Dermis blood vessel endothelial cell (primary cell): ENCODE data around the gene SH3BP5. TPM values are rescaled to one million over a fixed set of nuclear protein-coding genes. Genes with fewer than 3 reads are reported as not detected.
A peak's percentile ranks its signal among the peaks of the same experiment; 100 is the strongest.

ENCODE experiments used
- DNase-seq: peaks from one replicate; pipeline ENCODE4 v3.0.0; 2010
- total RNA-seq: library from RNA; depleted of rRNA; stranded (reverse); fragments of >200 nt; gene quantifications from 2 replicates; pipeline ENCODE4 v1.2.3, GENCODE V29; 2014

The SH3BP5 gene
- total RNA-seq, 1 donor from 2014 or later: 145 TPM

GRCh38 chr3:15325228-15325627 lies 7.2 kb downstream of the SH3BP5 start:
- DNase-seq: peak; percentile 57

GRCh38 chr3:15324379-15324808 lies 8.0 kb downstream of the SH3BP5 start:
- DNase-seq: no peak

GRCh38 chr3:15323063-15323462 lies 9.3 kb downstream of the SH3BP5 start:
- DNase-seq: no peak

- DNase-seq: no peak
These were observed 11.0 kb downstream of the SH3BP5 start for GRCh38 chr3:15321349-15321748.

- no peak for DNase-seq
These were observed 12.8 kb downstream of the SH3BP5 start for GRCh38 chr3:15319575-15319974.

GRCh38 chr3:15319136-15319535 lies 13.2 kb downstream of the SH3BP5 start:
- no peak for DNase-seq

- no peak for DNase-seq
These were observed 13.7 kb downstream of the SH3BP5 start for GRCh38 chr3:15318661-15319060.

- DNase-seq: no peak
These were observed 15.4 kb downstream of the SH3BP5 start for GRCh38 chr3:15316998-15317435.

GRCh38 chr3:15315003-15315402 lies 17.4 kb downstream of the SH3BP5 start:
- no peak for DNase-seq

GRCh38 chr3:15314276-15314675 lies 18.1 kb downstream of the SH3BP5 start:
- no peak for DNase-seq

- DNase-seq: no peak
These were observed 18.9 kb downstream of the SH3BP5 start for GRCh38 chr3:15313461-15313860.

- no peak for DNase-seq
These were observed 19.8 kb downstream of the SH3BP5 start for GRCh38 chr3:15312550-15312949.

GRCh38 chr3:15310491-15311370 lies 21.7 kb downstream of the SH3BP5 start:
- DNase-seq: peak; percentile 40

- peak; percentile 88 for DNase-seq
These were observed 22.6 kb downstream of the SH3BP5 start for GRCh38 chr3:15309662-15310335.

- DNase-seq: no peak
These were observed 24.8 kb downstream of the SH3BP5 start for GRCh38 chr3:15307580-15307979.

GRCh38 chr3:15306979-15307359 lies 25.4 kb downstream of the SH3BP5 start:
- DNase-seq: no peak

- peak; percentile 45 for DNase-seq
These were observed 27.0 kb downstream of the SH3BP5 start for GRCh38 chr3:15305359-15305844.

GRCh38 chr3:15303728-15304127 lies 28.7 kb downstream of the SH3BP5 start:
- DNase-seq: no peak

GRCh38 chr3:15303216-15303615 lies 29.2 kb downstream of the SH3BP5 start:
- no peak for DNase-seq

- no peak for DNase-seq
These were observed 30.6 kb downstream of the SH3BP5 start for GRCh38 chr3:15301761-15302160.

- DNase-seq: peak; percentile 97
These were observed 31.9 kb downstream of the SH3BP5 start for GRCh38 chr3:15300323-15301078.

- DNase-seq: peak; percentile 41
These were observed 33.4 kb downstream of the SH3BP5 start for GRCh38 chr3:15299036-15299435.

- no peak for DNase-seq
These were observed 33.9 kb downstream of the SH3BP5 start for GRCh38 chr3:15298504-15298903.
